Measurements from ENCODE around the gene RMRP.

- TF ChIP-seq ZNF335 (tag by site-specific recombination; conservative IDR thresholded peaks at IDR 0.05) (no peak), CTCF (tag by site-specific recombination; IDR thresholded peaks at IDR 0.05) (no peak; the same call in 1 of the 2 replicates), ZNF394 (tag by site-specific recombination; IDR thresholded peaks at IDR 0.05; ENCODE audit: borderline replicate concordance) (no peak)
Measured at GRCh38 chr9:35696520-35697215, 38.8 kb upstream of the RMRP start.

All from HEK293 (cell line).